GM21515 (cell line): ENCODE measurements around the gene SEL1L2.

Source experiments
- ATAC-seq: cut with Tn5 transposase; IDR thresholded peaks from one replicate; pipeline ENCODE4 v1.9.1; 2021; ENCODE audit not compliant: unreplicated experiment

The SEL1L2 gene

GRCh38 chr20:13868331-13868730 is 122.1 kb downstream of the SEL1L2 start:
- no peak for ATAC-seq

GRCh38 chr20:13865791-13866351 is 124.5 kb downstream of the SEL1L2 start:
- ATAC-seq, result no peak

GRCh38 chr20:13865156-13865555 is 125.3 kb downstream of the SEL1L2 start:
- ATAC-seq, result no peak

GRCh38 chr20:13863244-13863643 is 127.2 kb downstream of the SEL1L2 start:
- no peak for ATAC-seq

- ATAC-seq, result no peak
Observed at GRCh38 chr20:13862245-13862644, 128.2 kb downstream of the SEL1L2 start.

- ATAC-seq, result no peak
Observed at GRCh38 chr20:13858871-13859270, 131.5 kb downstream of the SEL1L2 start.

GRCh38 chr20:13858439-13858838 is 132.0 kb downstream of the SEL1L2 start:
- ATAC-seq, result no peak

- ATAC-seq, result no peak
Observed at GRCh38 chr20:13857961-13858360, 132.5 kb downstream of the SEL1L2 start.

- ATAC-seq, result no peak
Observed at GRCh38 chr20:13857304-13857703, 133.1 kb downstream of the SEL1L2 start.

- no peak for ATAC-seq
Observed at GRCh38 chr20:13856354-13856753, 134.1 kb downstream of the SEL1L2 start.

- no peak for ATAC-seq
Observed at GRCh38 chr20:13855613-13856012, 134.8 kb downstream of the SEL1L2 start.

GRCh38 chr20:13852306-13852705 is 138.1 kb downstream of the SEL1L2 start:
- no peak for ATAC-seq

GRCh38 chr20:13851279-13851678 is 139.1 kb downstream of the SEL1L2 start:
- ATAC-seq, result no peak

GRCh38 chr20:13844296-13844695 is 146.1 kb downstream of the SEL1L2 start:
- ATAC-seq, result no peak

GRCh38 chr20:13841206-13841605 is 149.2 kb downstream of the SEL1L2 start:
- ATAC-seq, result no peak

GRCh38 chr20:13840093-13840465 is 150.3 kb downstream of the SEL1L2 start:
- no peak for ATAC-seq

GRCh38 chr20:13839421-13840092 is 150.9 kb downstream of the SEL1L2 start:
- no peak for ATAC-seq

- no peak for ATAC-seq
Observed at GRCh38 chr20:13838664-13839063, 151.8 kb downstream of the SEL1L2 start.

GRCh38 chr20:13831476-13831875 is 158.9 kb downstream of the SEL1L2 start:
- no peak for ATAC-seq

- no peak for ATAC-seq
Observed at GRCh38 chr20:13825465-13825864, 164.9 kb downstream of the SEL1L2 start.

- no peak for ATAC-seq
Observed at GRCh38 chr20:13824459-13824858, 166.0 kb downstream of the SEL1L2 start.

- no peak for ATAC-seq
Observed at GRCh38 chr20:13822459-13822858, 168.0 kb downstream of the SEL1L2 start.

- no peak for ATAC-seq
Observed at GRCh38 chr20:13821876-13822275, 168.5 kb downstream of the SEL1L2 start.
